NK-92 (cell line): Measurements from ENCODE around the gene KLHDC4.
"Not testable (repeated sequence)": the region's sequence is repeated elsewhere in the genome, so short reads cannot be mapped to it uniquely, and the experiment has no call there.

ENCODE experiments used
- DNase-seq: peaks from one replicate; lab custom pipeline; 2025; ENCODE audit not compliant: unreplicated experiment; lab: John Stamatoyannopoulos, UW

KLHDC4 gene

DNA sequence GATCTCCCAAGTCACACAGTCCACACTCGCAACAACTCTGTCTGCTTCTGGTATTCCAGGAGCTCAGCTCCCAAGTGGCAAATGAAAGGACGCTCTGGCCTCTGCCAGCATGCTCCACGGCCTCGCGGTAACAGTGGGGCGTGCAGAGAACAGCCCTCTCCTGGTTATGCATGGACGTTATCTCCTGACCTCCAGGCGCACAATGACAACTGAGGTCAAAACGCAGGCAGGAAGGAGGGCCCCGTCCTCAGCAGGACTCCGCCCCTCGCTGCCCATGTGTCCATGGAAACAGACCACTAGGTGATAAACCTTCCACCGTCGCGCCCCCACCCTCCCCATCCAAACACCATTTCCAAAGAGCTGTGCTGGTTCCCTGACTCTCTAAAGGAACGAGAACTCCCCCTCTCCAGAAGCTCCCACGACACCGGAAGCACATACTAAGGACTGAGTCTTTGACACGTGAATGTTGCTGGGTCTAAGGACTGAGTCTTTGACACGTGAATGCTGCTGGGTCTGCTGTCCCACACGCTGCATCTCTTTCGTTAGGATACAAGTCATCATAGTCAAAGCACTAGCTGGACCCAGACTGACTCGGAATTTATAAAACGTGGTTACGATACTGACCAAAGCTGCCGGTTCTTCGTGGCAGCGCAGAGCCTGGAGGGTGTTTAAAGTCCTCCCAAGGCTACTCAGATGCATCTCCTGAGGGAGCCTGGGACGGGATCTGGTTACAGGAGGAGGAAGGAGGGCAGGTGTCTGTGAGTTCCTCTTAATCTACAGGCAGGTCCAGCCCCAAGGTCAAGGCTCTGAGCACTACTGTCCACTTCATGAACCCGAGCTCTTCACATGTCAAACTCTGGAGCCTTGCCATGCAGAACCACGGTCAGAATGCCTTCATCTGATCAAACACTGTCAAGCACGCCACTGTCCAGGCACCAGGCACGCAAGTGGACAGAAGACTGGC is 43.9 kb downstream of the KLHDC4 start:
- no peak for DNase-seq

DNA sequence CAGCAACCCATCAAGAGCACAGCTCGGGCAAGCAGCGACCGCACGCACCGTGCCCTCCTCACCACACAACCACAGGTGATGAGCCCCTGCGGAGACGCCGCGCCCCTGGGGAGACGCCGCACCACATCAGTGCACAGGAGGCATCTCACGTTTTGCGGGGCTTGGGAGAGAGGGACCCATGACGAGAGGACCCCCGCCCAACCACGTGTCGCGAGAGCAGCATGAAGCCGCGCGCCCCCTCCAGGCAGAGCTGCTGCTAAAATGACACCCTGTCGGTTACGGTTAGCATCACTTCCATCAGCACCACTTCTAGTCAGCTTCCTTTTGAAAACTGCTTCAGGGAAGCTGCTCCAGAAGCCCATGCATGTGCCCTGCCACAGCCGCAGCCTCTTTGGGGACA is 45.3 kb downstream of the KLHDC4 start:
- no peak for DNase-seq

DNA sequence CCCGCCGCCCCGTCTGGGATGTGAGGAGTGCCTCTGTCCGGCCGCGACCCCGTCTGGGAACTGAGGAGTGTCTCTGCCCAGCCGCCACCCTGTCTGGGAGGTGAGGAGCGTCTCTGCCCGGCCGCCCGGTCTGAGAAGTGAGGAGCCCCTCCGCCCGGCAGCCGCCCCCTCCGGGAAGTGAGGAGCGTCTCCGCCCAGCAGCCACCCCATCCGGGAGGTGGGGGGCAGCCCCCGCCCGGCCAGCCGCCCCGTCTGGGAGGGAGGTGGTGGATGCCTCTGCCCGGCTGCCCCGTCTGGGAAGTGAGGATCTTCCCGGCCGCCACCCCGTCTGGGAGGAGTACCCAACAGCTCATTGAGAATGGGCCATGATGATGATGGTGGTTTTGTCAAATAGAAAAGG is 47.0 kb downstream of the KLHDC4 start:
- not testable (repeated sequence) for DNase-seq

DNA sequence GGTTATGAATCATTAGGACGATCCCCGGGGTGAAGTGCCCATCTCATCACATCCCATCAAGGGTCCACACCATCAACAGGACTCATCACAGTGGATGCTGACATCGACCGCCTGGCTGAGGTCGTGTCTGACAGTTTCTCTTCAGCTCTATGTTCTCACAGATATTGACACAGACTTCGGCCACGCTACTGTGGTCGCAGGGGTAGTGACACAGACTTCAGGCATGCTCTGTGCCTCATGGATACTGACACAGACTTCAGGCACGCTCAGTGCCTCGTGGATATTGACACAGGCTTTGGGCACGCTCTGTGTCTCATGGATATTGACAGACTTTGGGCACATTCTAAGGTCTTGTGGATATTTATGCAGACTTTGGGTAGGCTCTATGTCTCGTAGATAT is 50.1 kb downstream of the KLHDC4 start:
- no peak for DNase-seq

DNA sequence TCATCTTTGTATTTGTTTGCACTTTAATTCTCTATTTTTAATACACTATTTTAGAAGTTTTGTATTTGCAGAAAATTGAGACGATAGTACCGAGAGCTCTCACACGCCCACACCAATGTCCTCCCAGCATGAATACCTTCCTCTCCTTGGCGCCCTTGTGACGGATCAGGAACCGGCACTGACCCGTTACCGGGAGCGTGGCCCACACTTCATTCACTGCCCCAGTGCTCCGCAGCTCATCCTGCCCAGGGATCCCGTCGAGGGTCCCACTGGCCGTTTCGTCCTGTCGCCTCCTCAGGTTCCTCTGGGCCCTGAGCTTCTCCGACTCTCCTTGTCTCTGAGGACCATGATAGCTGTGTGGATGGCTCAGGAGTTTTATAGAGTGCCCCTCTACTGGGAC is 50.6 kb downstream of the KLHDC4 start:
- no peak for DNase-seq

DNA sequence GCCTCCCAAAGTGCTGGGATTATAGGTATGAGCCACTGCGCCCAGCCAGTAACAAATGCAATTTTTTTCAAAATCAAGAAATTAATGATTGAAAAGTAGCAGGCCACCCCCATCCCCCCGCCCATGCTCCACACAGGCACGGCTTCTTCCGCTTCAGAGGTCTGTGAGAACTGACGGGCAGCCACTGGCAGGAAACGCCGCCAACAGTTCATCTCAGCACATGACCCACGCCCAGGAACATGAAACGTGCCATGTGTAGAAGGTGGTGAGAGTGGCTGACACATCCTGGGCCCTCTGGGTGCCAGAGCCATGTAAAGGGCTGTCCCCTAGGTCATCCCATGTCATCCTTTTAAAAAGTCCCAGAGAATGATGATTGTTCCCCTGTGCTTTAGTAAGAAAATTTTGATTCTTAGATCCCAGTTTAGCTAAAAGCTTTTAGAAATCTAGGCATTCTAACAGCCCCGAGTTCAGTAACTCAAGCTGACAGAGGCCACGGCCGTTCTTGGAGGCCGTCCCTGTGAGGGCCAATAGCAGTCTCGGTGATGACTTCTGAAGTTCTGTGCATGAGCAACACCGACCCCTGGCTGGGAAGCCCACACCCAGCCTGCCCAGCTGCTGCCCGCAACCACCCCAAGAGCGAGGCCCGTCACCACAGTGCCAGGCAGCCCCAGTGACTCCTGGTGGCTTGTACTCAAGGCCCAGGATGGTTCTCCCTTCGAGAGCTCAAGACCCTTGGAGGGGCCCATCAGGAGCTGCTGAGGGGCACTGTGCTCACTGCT is 52.1 kb downstream of the KLHDC4 start:
- no peak for DNase-seq

DNA sequence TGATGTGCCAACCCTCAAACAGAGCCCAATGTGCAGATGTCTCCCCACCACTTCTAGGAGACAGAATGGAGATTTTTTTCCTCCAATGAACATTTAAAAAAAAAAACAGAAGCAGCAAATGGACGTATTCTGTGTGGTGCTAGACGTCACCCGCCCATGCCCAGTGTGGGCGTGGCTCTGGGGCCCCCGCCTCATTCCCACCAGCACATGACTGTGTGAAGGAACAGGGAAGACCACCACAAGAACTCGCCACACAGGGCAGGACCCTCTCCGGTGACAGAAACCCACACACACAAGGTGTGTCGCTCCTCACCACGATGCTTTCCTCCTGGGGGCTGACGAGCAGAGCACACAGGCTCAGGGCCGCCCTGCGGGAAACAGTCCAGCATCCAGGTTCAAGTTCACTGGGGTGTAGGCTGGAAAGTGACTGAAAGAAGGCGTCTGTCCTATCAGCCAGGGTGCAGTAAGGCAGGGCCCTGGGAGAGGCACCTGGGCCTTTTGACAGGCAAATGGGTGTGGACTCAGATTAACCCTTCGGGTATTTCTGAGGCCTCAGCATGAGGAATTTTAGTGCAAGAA is 53.5 kb downstream of the KLHDC4 start:
- no peak for DNase-seq

DNA sequence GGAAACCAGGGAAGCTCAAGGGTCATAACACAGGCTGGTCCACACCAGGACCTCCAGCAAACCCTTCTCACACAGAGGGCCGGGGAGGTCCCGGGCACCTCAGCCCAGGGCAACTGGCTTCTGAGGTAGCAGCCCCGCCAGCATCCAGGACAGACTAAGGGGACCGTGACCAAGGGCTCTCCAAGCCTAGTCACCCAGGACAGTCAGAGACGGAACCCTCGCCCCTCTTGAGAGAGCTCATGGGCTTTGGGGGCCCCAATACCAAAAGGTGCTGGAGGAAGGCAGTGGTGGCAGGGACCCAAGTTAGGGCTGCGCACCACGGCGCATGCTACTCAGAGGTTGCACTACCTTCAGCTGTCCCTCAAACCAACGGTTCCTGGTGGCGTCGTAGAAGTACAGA is 54.9 kb downstream of the KLHDC4 start:
- DNase-seq = no peak

DNA sequence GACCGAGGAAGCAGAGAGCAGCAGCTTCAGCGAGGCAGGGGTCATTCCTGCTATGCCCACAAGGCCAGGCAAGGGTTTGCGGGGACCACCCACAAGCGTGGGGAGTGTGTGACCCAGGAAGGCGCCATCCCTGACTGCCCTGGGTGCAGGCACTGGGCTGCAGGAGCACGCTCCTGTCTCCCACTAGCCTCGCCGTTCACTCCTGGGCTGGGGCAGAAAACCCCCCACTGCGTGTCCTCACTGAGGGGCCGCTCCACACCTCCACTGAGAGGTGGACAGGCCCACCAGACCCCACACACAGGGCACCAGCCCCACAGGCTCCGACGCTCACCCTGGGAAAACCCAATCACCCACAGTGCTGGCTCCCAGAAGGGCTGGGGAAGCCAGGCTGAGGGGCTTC is 56.1 kb downstream of the KLHDC4 start:
- no peak for DNase-seq

DNA sequence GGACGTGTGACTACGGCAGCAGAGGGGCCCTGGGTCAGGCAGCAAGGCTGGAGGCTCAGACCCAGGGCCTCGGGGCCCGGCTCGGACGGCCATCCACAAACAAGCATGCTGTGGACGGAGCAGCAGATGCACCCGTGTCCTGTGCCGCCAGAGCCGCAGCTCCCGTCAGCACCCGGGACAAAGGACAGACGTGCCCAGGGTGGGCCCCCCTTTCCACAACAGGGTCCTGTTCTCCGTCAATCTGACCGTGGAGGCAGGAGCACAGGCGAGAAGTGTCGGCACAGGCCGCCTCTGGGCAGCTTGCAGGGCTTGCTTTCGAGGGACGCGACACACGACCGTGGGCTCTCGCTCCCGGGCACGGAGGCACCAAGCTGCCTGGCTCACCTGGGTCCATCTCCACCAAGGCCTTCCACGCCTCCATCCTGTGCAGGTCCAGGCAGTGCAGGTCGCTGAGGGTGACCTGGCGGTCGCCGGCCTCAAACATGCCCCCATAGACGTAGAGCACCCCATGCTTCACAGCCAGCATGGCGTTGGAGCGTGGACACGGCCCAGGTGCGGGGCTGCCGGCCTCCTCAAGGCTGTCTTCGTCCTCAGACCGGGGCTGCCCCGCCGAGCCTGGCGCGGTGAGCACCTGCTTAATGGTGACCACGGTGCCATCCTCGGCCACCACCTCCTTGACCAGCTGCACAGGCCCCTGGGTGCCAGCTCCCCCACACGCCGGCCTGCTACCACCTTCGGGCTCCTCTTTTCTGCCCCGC is 56.7 kb downstream of the KLHDC4 start:
- no peak for DNase-seq

DNA sequence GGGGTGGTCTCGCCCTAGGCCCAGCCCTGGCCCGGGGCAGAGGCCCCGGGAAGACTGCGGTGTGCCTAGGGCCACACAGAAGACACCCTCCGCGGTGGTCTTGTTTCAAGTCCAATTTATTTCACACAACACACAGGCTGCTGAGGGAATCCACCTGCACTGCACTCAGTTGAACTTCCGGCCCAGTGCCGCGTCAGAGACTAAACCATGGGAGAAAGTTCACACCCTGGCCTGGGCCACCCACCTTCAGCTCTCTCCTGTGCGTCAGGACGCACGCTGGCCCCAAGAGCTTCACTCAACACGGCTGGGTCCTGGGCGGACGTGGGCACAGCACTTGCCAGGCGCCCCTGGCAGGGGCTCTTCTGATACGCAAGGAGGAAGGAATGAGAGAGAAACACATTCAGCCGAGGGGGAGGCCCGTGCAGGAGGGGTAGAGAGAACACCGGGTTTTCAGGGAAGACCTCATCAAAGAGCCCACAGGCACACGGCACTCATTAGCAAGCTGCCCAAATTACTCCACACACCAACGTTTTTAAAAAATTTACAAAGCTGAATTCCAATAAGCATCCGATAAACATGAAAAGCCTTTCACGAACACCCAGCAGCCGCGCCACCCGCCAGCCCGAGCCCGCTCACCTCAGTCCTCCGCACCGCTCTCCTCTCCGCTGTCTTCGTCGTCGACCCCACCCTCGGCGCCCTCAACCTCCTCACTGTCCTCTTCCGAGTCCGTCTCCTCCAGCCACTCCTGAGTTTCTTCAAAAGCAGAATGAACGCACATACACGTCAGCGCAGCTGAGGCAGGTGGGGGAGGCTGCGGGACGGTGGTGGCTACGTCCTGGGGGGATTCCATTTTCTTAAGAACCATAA is 57.8 kb downstream of the KLHDC4 start:
- DNase-seq = no peak

DNA sequence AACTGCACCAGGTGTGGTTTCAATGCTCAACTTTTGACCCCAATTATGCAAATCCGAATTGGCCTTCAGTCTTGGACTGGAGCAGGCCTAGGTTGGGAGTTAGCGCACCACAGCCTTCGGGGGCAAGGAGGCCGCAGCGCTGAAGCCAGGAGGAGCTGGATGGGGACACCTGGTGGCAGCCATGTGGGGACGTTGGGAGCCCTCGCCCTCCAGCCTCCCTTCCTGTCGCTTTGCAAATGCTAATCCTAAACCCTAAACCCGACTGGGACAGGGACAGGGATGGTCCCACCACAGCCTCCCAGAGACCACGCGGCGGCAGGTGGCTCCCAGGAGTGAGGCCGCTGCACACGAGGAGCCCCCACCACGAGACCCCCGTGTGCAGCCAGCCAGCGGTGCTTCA is 58.7 kb downstream of the KLHDC4 start:
- DNase-seq = no peak

DNA sequence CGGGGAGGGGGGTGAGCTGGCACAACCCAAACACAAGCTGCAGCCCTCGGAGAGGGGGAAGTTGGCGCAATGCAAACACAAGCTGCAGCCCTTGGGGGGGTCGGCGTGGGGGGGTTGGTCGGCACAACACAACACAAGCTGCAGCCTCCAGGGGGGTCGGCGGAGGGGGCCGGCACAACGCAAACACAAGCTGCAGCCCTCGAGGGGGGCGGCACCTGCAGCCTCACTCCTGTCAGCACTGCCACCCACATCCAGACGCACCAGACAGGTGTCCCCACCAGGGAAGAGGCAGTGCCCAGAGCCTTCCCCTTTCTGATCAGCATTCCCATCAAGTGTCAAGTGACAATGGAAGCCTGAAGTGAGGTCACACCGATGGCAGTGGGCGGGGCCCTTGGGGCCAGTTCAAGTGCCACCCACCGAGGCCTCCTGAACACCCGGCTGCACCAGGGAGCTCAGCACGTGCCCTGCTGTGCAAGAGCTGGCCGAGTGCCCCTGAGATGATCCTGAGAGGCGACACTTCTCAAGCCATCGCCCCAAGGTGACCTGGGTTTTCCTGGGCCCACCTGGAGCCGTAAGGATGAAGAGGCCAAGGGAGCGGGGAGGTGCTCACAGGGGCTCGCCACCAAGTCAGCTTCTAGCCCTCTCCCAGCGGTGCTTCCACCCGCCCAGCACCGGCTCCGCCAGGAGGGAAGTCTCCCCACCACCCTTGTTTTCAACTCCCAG is 59.3 kb downstream of the KLHDC4 start:
- no peak for DNase-seq

DNA sequence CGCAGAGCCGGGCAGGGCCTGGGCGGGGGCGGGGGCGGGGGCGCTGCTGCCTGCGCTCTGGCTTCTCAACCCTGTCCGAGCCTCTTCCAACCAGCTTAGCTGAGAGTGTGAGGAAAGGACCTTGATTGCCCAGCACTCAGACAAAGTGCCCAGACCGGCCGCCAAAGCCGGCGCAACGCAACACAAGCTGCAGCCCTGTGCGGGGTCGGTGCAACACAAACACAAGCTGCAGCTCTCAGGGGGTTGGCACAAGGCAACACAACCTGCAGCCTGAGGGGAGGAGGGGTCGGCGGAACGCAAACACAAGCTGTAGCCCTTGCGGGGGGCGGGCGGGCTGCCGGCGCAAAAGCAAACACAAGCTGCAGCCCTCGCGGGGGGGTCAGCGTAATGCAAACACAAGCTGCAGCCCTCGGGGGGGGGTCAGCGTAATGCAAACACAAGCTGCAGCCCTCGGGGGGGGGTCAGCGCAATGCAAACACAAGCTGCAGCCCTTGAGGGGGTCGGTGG is 60.0 kb downstream of the KLHDC4 start:
- DNase-seq = no peak

DNA sequence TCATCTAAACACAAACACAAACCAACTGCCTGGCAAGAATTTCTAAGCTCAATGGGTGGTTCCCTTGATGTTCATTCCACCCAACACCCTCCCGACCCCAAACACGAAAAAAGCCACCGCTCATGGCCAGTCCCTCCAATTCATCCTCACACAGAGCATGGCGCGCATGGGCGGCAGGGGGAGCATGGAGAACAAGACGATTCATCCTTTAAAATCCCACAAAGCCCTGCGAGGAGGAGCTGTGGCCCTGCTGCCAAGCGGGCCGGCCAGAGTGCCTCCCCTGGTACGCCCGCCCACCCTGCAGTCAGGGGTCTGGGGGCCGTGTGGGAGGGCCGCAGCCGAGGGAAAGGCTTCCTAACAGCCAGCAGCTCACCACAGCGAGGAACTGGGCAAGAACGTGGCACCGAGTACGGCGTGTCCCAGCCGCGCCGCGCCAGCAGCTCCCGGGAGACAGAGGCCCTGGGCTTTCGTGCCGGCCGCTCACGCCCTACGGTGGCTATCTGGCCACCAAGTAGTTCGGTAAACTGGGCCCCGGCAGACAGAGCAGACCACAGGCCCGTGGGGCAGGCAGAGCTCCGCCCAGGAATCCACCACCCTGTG is 60.9 kb downstream of the KLHDC4 start:
- no peak for DNase-seq

DNA sequence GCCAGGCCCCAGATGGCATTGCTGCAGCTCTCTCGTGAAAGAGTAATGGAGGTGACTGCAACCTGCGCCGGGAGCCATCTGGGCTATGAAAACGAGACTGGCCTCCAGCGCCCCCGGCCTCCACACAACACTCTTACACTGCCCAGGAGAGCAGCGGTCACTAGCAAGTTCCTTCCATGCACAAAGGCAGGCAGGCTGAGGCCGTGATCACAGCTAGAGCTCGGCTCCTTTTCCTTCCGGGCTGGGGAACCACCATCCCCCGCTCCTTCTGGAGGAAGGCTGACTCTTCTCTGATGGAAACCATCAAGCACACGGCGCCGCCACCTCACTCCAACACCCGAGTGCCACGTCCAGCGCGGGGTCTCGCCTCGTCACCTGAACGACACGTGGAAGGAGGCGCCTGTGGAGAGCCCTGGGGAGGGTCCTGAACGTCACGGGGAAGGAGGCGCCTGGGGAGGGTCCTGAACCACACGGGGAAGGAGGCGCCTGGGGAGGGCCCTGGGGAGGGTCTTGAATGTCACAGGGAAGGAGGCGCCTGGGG is 61.9 kb downstream of the KLHDC4 start:
- no peak for DNase-seq

DNA sequence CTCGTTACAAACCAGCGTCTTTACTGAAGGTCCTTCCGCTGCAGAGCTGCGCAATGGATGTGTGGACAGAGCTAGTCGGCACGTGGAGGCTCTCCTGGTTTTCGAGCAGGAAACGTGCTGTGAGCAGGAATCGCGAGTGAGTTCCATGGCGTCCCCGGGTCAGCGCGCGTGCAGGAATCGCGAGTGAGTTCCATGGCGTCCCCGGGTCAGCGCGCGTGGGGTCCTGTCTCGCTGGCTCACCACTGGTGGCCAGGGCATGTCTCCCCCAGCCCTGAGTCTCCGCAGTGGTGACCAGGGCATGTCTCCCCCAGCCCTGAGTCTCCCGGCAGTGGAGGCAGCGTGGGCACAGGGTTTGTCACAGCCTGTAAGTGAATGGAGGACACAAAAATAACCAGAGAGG is 62.7 kb downstream of the KLHDC4 start:
- no peak for DNase-seq

DNA sequence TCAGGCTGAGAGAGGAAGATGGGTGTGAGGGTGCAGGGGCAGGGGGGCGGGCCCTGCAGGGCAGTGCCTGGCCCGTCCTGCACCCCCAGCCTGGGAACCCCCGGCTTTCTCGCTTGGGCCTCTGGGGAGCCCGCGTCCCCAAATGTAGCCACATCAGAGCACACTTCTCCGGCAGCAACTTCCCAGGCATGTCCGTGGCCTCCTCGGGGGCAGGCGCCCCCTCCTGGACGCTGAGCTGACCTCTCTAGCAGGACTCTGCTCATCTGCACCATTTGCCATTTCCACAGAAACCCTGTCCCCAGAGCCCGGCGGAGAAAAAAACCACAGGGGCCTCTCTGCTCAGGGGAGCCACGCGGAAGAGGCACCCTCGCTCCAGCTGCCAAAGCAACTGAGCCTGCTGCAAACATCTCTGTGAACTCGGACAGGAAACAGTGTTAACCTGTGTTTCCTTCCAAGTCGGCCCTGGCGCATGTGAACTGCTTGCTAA is 63.4 kb downstream of the KLHDC4 start:
- no peak for DNase-seq
